RWPE2 (cell line): ENCODE measurements around the gene LRCH4.
A peak's percentile ranks its signal among the peaks of the same experiment; 100 is the strongest.

Experiments
- ATAC-seq: fragments of 200-7000 bp; cut with Tn5 transposase; 3 replicates; pipeline ENCODE4 v1.9.1; 2021; ENCODE audit warnings: low read depth
- DNase-seq: peaks from one replicate; pipeline ENCODE4 v3.0.0-alpha.2; 2020; ENCODE audit warnings: low spot score
- H3K27ac ChIP-seq: fragments of 450-650 bp; 2 replicates; pipeline ENCODE4 v1.5.1; 2017; ENCODE audit warnings: mild to moderate bottlenecking; ENCODE audit not compliant: poor library complexity, severe bottlenecking
- H3K27me3 ChIP-seq: fragments of 250-450 bp; sonication (Bioruptor Pico); 2 replicates; pipeline ENCODE4 v1.5.1; 2021; ENCODE audit warnings: mild to moderate bottlenecking, moderate library complexity; ENCODE audit not compliant: insufficient read depth, poor library complexity, severe bottlenecking
- H3K36me3 ChIP-seq: fragments of 250-450 bp; sonication (Bioruptor Pico); 2 replicates; pipeline ENCODE4 v1.5.1; 2020; ENCODE audit warnings: low read depth, mild to moderate bottlenecking, moderate library complexity
- H3K4me1 ChIP-seq: fragments of 250-450 bp; sonication (Bioruptor Pico); 2 replicates; pipeline ENCODE4 v1.5.1; 2021; ENCODE audit warnings: mild to moderate bottlenecking, moderate library complexity; ENCODE audit not compliant: insufficient read depth, poor library complexity, severe bottlenecking
- H3K4me3 ChIP-seq: fragments of 250-450 bp; sonication (Bioruptor Pico); 2 replicates; pipeline ENCODE4 v1.5.1; 2021; ENCODE audit warnings: mild to moderate bottlenecking, moderate library complexity; ENCODE audit not compliant: severe bottlenecking
- H3K9me3 ChIP-seq: fragments of 250-450 bp; sonication (Bioruptor Pico); 2 replicates; pipeline ENCODE4 v1.5.1; 2021; ENCODE audit warnings: mild to moderate bottlenecking, moderate library complexity; ENCODE audit not compliant: severe bottlenecking
- CTCF ChIP-seq: fragments of 450-650 bp; IDR thresholded peaks from one replicate; pipeline ENCODE4 v1.5.1; 2017; ENCODE audit warnings: mild to moderate bottlenecking, moderate library complexity; ENCODE audit not compliant: poor library complexity, severe bottlenecking

The LRCH4 gene

GRCh38 chr7:100602889-100603725 is 17.2 kb upstream of the LRCH4 start:
- Histone ChIP-seq H3K27me3 (no peaks in the 10 kb centered on the region), H3K36me3 (no peaks in the 10 kb centered on the region), H3K4me3 (no peak overlapping the region), H3K27ac (peak overlapping the region; percentile 22), H3K9me3 (no peaks in the 10 kb centered on the region), H3K4me1 (no peaks in the 10 kb centered on the region)
- TF ChIP-seq CTCF: no peak
- ATAC-seq: no peak
- DNase-seq: no peak

- no peak for TF ChIP-seq CTCF
- Histone ChIP-seq H3K4me1 (no peaks in the 10 kb centered on the region), H3K36me3 (no peaks in the 10 kb centered on the region), H3K4me3 (no peak overlapping the region), H3K9me3 (no peaks in the 10 kb centered on the region), H3K27me3 (no peaks in the 10 kb centered on the region), H3K27ac (no peak overlapping the region)
- ATAC-seq (no peak), DNase-seq (no peak)
Measured at GRCh38 chr7:100600730-100601038, 14.8 kb upstream of the LRCH4 start.

GRCh38 chr7:100599911-100600729 is 14.2 kb upstream of the LRCH4 start:
- ATAC-seq (no peak), DNase-seq (no peak)
- Histone ChIP-seq H3K4me3 (no peak overlapping the region), H3K27ac (no peak overlapping the region), H3K9me3 (no peaks in the 10 kb centered on the region), H3K36me3 (no peaks in the 10 kb centered on the region), H3K27me3 (no peaks in the 10 kb centered on the region), H3K4me1 (no peaks in the 10 kb centered on the region)
- no peak for TF ChIP-seq CTCF

- H3K4me1 ChIP-seq: no peaks in the 10 kb centered on the region
- H3K9me3 ChIP-seq: no peaks in the 10 kb centered on the region
- ATAC-seq (no peak), DNase-seq (no peak)
- H3K27ac ChIP-seq: no peak overlapping the region
- H3K36me3 ChIP-seq: no peaks in the 10 kb centered on the region
- no peak overlapping the region for H3K4me3 ChIP-seq
- H3K27me3 ChIP-seq: no peaks in the 10 kb centered on the region
- no peak for TF ChIP-seq CTCF
Measured at GRCh38 chr7:100598425-100598824, 12.5 kb upstream of the LRCH4 start.
